MM.1S (cell line): ENCODE results near the gene DSCAML1.

Experiments used
- DNase-seq: peaks from one replicate; pipeline ENCODE4 v3.0.0-alpha.2; 2015
- H2AFZ ChIP-seq: fragments of 300-600 bp; sonication (generic); 2 replicates; pipeline ENCODE4 v1.6.0; 2016; ENCODE audit warnings: antibody characterized with exemption, low read length
- H3F3A ChIP-seq: fragments of 300-600 bp; sonication (generic); 2 replicates; pipeline ENCODE4 v1.6.1; 2016; ENCODE audit warnings: mild to moderate bottlenecking, antibody characterized with exemption, low read length, moderate library complexity, mixed read lengths; ENCODE audit not compliant: insufficient read depth
- H3K27ac ChIP-seq: fragments of 300-600 bp; sonication (generic); 2 replicates; pipeline ENCODE4 v1.5.1; 2016; ENCODE audit warnings: mild to moderate bottlenecking, low read length
- H3K27me3 ChIP-seq: fragments of 300-600 bp; sonication (generic); replicated peaks from 2 replicates; pipeline ENCODE4 v1.6.0; 2016; ENCODE audit warnings: low read length; ENCODE audit not compliant: insufficient read depth
- H3K36me3 ChIP-seq: fragments of 300-600 bp; sonication (generic); replicated peaks from 2 replicates; pipeline ENCODE4 v1.6.1; 2016; ENCODE audit warnings: mild to moderate bottlenecking, low read length, mixed read lengths; ENCODE audit not compliant: insufficient read depth
- H3K4me1 ChIP-seq: fragments of 300-600 bp; sonication (generic); 2 replicates; pipeline ENCODE4 v1.6.1; 2016; ENCODE audit warnings: low read length, mixed read lengths
- H3K4me2 ChIP-seq: fragments of 300-600 bp; sonication (generic); 2 replicates; pipeline ENCODE4 v1.6.0; 2016; ENCODE audit warnings: low read depth, low read length
- H3K4me3 ChIP-seq: fragments of 300-600 bp; sonication (generic); 2 replicates; pipeline ENCODE4 v1.5.1; 2016; ENCODE audit warnings: low read length, mixed read lengths
- H3K79me2 ChIP-seq: fragments of 300-600 bp; sonication (generic); 2 replicates; pipeline ENCODE4 v1.6.1; 2016; ENCODE audit warnings: mixed run types, low read length, mixed read lengths
- H3K9ac ChIP-seq: fragments of 300-600 bp; sonication (generic); 2 replicates; pipeline ENCODE4 v1.6.1; 2016; ENCODE audit warnings: low read length, mixed read lengths
- H3K9me2 ChIP-seq: fragments of 300-600 bp; sonication (generic); replicated peaks from 2 replicates; pipeline ENCODE4 v1.6.1; 2016; ENCODE audit warnings: mild to moderate bottlenecking, low read length, mixed read lengths; ENCODE audit not compliant: insufficient read depth
- H3K9me3 ChIP-seq: fragments of 300-600 bp; sonication (generic); replicated peaks from 2 replicates; pipeline ENCODE4 v1.6.1; 2016; ENCODE audit warnings: mild to moderate bottlenecking, low read length, mixed read lengths; ENCODE audit not compliant: insufficient read depth
- H4K20me1 ChIP-seq: fragments of 300-600 bp; sonication (generic); 2 replicates; pipeline ENCODE4 v1.6.1; 2016; ENCODE audit warnings: mild to moderate bottlenecking, low read length, moderate library complexity, mixed read lengths; ENCODE audit not compliant: insufficient read depth
- CTCF ChIP-seq: fragments of 300-600 bp; sonication (generic); IDR thresholded peaks from 2 replicates; pipeline ENCODE4 v1.5.1; 2016; ENCODE audit warnings: antibody characterized with exemption, low read length, mixed read lengths
- EZH2 ChIP-seq: fragments of 300-600 bp; sonication (generic); optimal IDR thresholded peaks from 2 replicates; pipeline ENCODE3; 2017; ENCODE audit warnings: low read depth, mild to moderate bottlenecking, antibody characterized with exemption, low read length, mixed read lengths
- EZH2phosphoT487 ChIP-seq: fragments of 300-600 bp; sonication (generic); IDR thresholded peaks from 2 replicates; pipeline ENCODE4 v1.6.1; 2018; ENCODE audit warnings: antibody characterized with exemption, low read length

The DSCAML1 gene

GRCh38 chr11:117502779-117503100, 294.3 kb downstream of the DSCAML1 start:
- Histone ChIP-seq H3K9me3 (no peaks in the 10 kb centered on the region), H3K27me3 (peaks cover 98% of the 10 kb centered on the region), H3K4me1 (no peaks in the 10 kb centered on the region)

GRCh38 chr11:117502015-117502778, 294.8 kb downstream of the DSCAML1 start:
- Histone ChIP-seq H3K4me1 (no peaks in the 10 kb centered on the region), H4K20me1 (no peaks in the 10 kb centered on the region), H3K27me3 (peaks cover 98% of the 10 kb centered on the region), H3K9me2 (no peaks in the 10 kb centered on the region), H3K9me3 (no peaks in the 10 kb centered on the region), H3K4me3 (no peak overlapping the region), H2AFZ (no peak overlapping the region), H3K4me2 (no peak overlapping the region), H3K27ac (no peak overlapping the region), H3K79me2 (no peaks in the 10 kb centered on the region), H3F3A (no peaks in the 10 kb centered on the region), H3K9ac (no peak overlapping the region), H3K36me3 (no peaks in the 10 kb centered on the region)
- no peak for DNase-seq
- TF ChIP-seq EZH2phosphoT487 (no peak), CTCF (no peak), EZH2 (no peak)

More at GRCh38 chr11:117502779-117503100, 294.3 kb downstream of the DSCAML1 start:
- no peak overlapping the region for H3K9ac ChIP-seq
- no peaks in the 10 kb centered on the region for H3K9me2 ChIP-seq
- no peak overlapping the region for H3K4me3 ChIP-seq
- H3K79me2 ChIP-seq = no peaks in the 10 kb centered on the region
- H4K20me1 ChIP-seq = no peaks in the 10 kb centered on the region
- H2AFZ ChIP-seq = no peak overlapping the region
- no peak for DNase-seq
- H3K27ac ChIP-seq = no peak overlapping the region
- H3F3A ChIP-seq = no peaks in the 10 kb centered on the region
- no peak for TF ChIP-seq EZH2phosphoT487
- no peak for TF ChIP-seq EZH2
- no peak for TF ChIP-seq CTCF
- no peaks in the 10 kb centered on the region for H3K36me3 ChIP-seq
- H3K4me2 ChIP-seq = no peak overlapping the region

- no peak overlapping the region for H3K4me2 ChIP-seq
- TF ChIP-seq EZH2 (no peak), EZH2phosphoT487 (no peak), CTCF (no peak)
- no peaks in the 10 kb centered on the region for H3K9me2 ChIP-seq
- no peak overlapping the region for H2AFZ ChIP-seq
- no peaks in the 10 kb centered on the region for H3K36me3 ChIP-seq
- no peak for DNase-seq
- no peaks in the 10 kb centered on the region for H3K79me2 ChIP-seq
- H3K9me3 ChIP-seq = no peaks in the 10 kb centered on the region
- no peak overlapping the region for H3K9ac ChIP-seq
- H3K27ac ChIP-seq = no peak overlapping the region
- H3K4me1 ChIP-seq = no peaks in the 10 kb centered on the region
- peaks cover 100% of the 10 kb centered on the region for H3K27me3 ChIP-seq
- H4K20me1 ChIP-seq = no peaks in the 10 kb centered on the region
- no peaks in the 10 kb centered on the region for H3F3A ChIP-seq
- no peak overlapping the region for H3K4me3 ChIP-seq
Measured at GRCh38 chr11:117501237-117501898, 295.6 kb downstream of the DSCAML1 start.
